Activated CD8-positive, alpha-beta T cell treated with anti-CD3 and anti-CD28 coated beads for 36 hours (primary cell): Measurements from ENCODE around the gene RNF187. TPM values are rescaled to one million over a fixed set of nuclear protein-coding genes. Genes with fewer than 3 reads are reported as not detected.

Experiments used
- ATAC-seq: fragments of 200-7000 bp; cut with Tn5 transposase; one replicate; pipeline ENCODE4 v1.10.0; 2021; ENCODE audit warnings: mild to moderate bottlenecking, moderate library complexity
- CTCF ChIA-PET: fragments of 350-600 bp; sonication (Branson Sonifier 250); formaldehyde crosslinking; loops from one replicate; lab custom pipeline; 2021; ENCODE audit warnings: antibody characterized with exemption; lab: Charles Lee
- POLR2A ChIA-PET: fragments of 350-600 bp; sonication (Branson Sonifier 250); formaldehyde crosslinking; loops from one replicate; lab custom pipeline; 2021; ENCODE audit warnings: antibody characterized with exemption; lab: Charles Lee
- DNase-seq: peaks from one replicate; pipeline ENCODE4 v3.0.0-alpha.2; 2020
- H3K27ac Mint-ChIP-seq: one replicate; pipeline ENCODE4 v1.8.0; 2021; ENCODE audit warnings: mild to moderate bottlenecking, mixed read lengths
- H3K27me3 Mint-ChIP-seq: one replicate; pipeline ENCODE4 v1.8.0; 2021; ENCODE audit warnings: mixed read lengths
- H3K36me3 Mint-ChIP-seq: one replicate; pipeline ENCODE4 v1.8.0; 2021; ENCODE audit warnings: low read depth, mixed read lengths
- H3K4me1 Mint-ChIP-seq: one replicate; pipeline ENCODE4 v1.8.0; 2021; ENCODE audit warnings: low read depth, mixed read lengths
- H3K4me3 Mint-ChIP-seq: one replicate; pipeline ENCODE4 v1.8.0; 2021; ENCODE audit warnings: mild to moderate bottlenecking, moderate library complexity, mixed read lengths
- H3K9me3 Mint-ChIP-seq: one replicate; pipeline ENCODE4 v1.8.0; 2021; ENCODE audit warnings: mixed read lengths
- CTCF ChIP-seq: fragments of 200-600 bp; IDR thresholded peaks from one replicate; pipeline ENCODE4 v1.8.0; 2022; ENCODE audit warnings: antibody characterized with exemption, mild to moderate bottlenecking
- intact Hi-C: fragments of 100-400 bp; cut with micrococcal nuclease; formaldehyde crosslinking; loops from one replicate; pipeline ENCODE4 v1.10.0; 2022
- total RNA-seq, 2 experiments: library from RNA; stranded (reverse); gene quantifications; one replicate each; pipeline ENCODE4 v1.2.3, GENCODE V29; 2021

RNF187 gene
- total RNA-seq, 2 experiments from 2014 or later, result 147 TPM

- H3K9me3 Mint-ChIP-seq, result no peaks in the 10 kb centered on the region
- intact Hi-C loops, result no loop called here
- no peak for TF ChIP-seq CTCF
- H3K4me1 Mint-ChIP-seq, result peaks cover 33% of the 10 kb centered on the region
- no peaks in the 10 kb centered on the region for H3K27me3 Mint-ChIP-seq
- CTCF ChIA-PET, result interaction anchor here (0.6 to 3.8 kb wide), 6 partner anchors 11 to 30 kb away, joined by 3 to 26 read pairs (median 6); no protein-coding TSS in a partner anchor
- peak overlapping the region; percentile 90 for H3K27ac Mint-ChIP-seq
- DNase-seq (no peak), ATAC-seq (no peak)
- peak overlapping the region; percentile 92 for H3K4me3 Mint-ChIP-seq
- POLR2A ChIA-PET, result interaction anchor here (1.0 to 5.6 kb wide), 6 partner anchors 9 to 31 kb away, joined by 3 to 30 read pairs (median 4); a partner anchor contains a TSS
- peaks cover 41% of the 10 kb centered on the region for H3K36me3 Mint-ChIP-seq
These were observed 1.9 kb downstream of the RNF187 start for GRCh38 chr1:228488818-228489674.

GRCh38 chr1:228490120-228491078, 3.2 kb downstream of the RNF187 start:
- intact Hi-C loops, result no loop called here
- POLR2A ChIA-PET, result interaction anchor here (0.8 to 5.6 kb wide), 5 partner anchors 8 to 33 kb away, joined by 3 to 30 read pairs (median 5); a partner anchor contains a TSS
- no peak for ATAC-seq

GRCh38 chr1:228493141-228494043, 6.2 kb downstream of the RNF187 start:
- no peak for TF ChIP-seq CTCF
- H3K4me3 Mint-ChIP-seq, result no peak overlapping the region
- no peak overlapping the region for H3K27ac Mint-ChIP-seq
- H3K4me1 Mint-ChIP-seq, result peaks cover 38% of the 10 kb centered on the region
- no peaks in the 10 kb centered on the region for H3K9me3 Mint-ChIP-seq
- no peak for DNase-seq
- POLR2A ChIA-PET, result no interaction called here
- ATAC-seq, result no peak
- peaks cover 59% of the 10 kb centered on the region for H3K36me3 Mint-ChIP-seq
- H3K27me3 Mint-ChIP-seq, result no peaks in the 10 kb centered on the region
- intact Hi-C loops, result no loop called here
- CTCF ChIA-PET, result interaction anchor here (0.6 kb wide), 1 partner anchor 86 kb away, joined by 3 read pairs; the partner anchor contains the start of gene TRIM11

More at GRCh38 chr1:228490120-228491078, 3.2 kb downstream of the RNF187 start:
- no peak for TF ChIP-seq CTCF
- Mint-ChIP-seq H3K4me1 (peaks cover 31% of the 10 kb centered on the region), H3K36me3 (peaks cover 50% of the 10 kb centered on the region), H3K4me3 (peak overlapping the region; percentile 92), H3K9me3 (no peaks in the 10 kb centered on the region), H3K27me3 (no peaks in the 10 kb centered on the region), H3K27ac (peak overlapping the region; percentile 83)
- CTCF ChIA-PET, result interaction anchor here (1.5 to 3.5 kb wide), 3 partner anchors 10 to 25 kb away, joined by 3 to 22 read pairs (median 9); no protein-coding TSS in a partner anchor
- peak; percentile 67 for DNase-seq

- Mint-ChIP-seq H3K9me3 (no peaks in the 10 kb centered on the region), H3K27me3 (no peaks in the 10 kb centered on the region), H3K27ac (no peak overlapping the region), H3K4me3 (no peak overlapping the region), H3K36me3 (peaks cover 55% of the 10 kb centered on the region), H3K4me1 (peaks cover 34% of the 10 kb centered on the region)
- intact Hi-C loops, result no loop called here
- DNase-seq (no peak), ATAC-seq (no peak)
- no peak for TF ChIP-seq CTCF
- ChIA-PET POLR2A (interaction anchor here (0.6 kb wide), 1 partner anchor 35 kb away, joined by 3 read pairs; no protein-coding TSS in a partner anchor), CTCF (no interaction called here)
These were observed 6.8 kb downstream of the RNF187 start for GRCh38 chr1:228494044-228494353.
